ENCODE measurements around the gene FGF6. TPM values are rescaled to one million over a fixed set of nuclear protein-coding genes. Genes with fewer than 3 reads are reported as not detected.

The FGF6 gene
- total RNA-seq, 1 experiment from 2014 or later: not detected

- H3K4me3 Mint-ChIP-seq (ENCODE audit: low read depth, unreplicated experiment): no peak overlapping the region
- no peak for DNase-seq
- H3K4me1 Mint-ChIP-seq (ENCODE audit: low read depth, unreplicated experiment): no peaks in the 10 kb centered on the region
- no peaks in the 10 kb centered on the region for H3K36me3 Mint-ChIP-seq (ENCODE audit: insufficient read depth, unreplicated experiment)
- CTCF ChIA-PET: no interaction called here
- no TSS peak for BruUV-seq (replicated peaks)
- H3K27me3 Mint-ChIP-seq (ENCODE audit: unreplicated experiment): peaks cover 42% of the 10 kb centered on the region
- H3K9me3 Mint-ChIP-seq (ENCODE audit: low read depth, unreplicated experiment): no peaks in the 10 kb centered on the region
- no peak overlapping the region for H3K27ac Mint-ChIP-seq (ENCODE audit: unreplicated experiment)
- TF ChIP-seq, protein P1, sequence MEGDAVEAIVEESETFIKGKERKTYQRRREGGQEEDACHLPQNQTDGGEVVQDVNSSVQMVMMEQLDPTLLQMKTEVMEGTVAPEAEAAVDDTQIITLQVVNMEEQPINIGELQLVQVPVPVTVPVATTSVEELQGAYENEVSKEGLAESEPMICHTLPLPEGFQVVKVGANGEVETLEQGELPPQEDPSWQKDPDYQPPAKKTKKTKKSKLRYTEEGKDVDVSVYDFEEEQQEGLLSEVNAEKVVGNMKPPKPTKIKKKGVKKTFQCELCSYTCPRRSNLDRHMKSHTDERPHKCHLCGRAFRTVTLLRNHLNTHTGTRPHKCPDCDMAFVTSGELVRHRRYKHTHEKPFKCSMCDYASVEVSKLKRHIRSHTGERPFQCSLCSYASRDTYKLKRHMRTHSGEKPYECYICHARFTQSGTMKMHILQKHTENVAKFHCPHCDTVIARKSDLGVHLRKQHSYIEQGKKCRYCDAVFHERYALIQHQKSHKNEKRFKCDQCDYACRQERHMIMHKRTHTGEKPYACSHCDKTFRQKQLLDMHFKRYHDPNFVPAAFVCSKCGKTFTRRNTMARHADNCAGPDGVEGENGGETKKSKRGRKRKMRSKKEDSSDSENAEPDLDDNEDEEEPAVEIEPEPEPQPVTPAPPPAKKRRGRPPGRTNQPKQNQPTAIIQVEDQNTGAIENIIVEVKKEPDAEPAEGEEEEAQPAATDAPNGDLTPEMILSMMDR (IDR thresholded peaks at IDR 0.05; ENCODE audit: unreplicated experiment): no peak
- intact Hi-C loops (cut with micrococcal nuclease; ENCODE audit: unreplicated experiment): no loop called here
Observed at GRCh38 chr12:4422985-4423384, 22.6 kb downstream of the FGF6 start.

DNA sequence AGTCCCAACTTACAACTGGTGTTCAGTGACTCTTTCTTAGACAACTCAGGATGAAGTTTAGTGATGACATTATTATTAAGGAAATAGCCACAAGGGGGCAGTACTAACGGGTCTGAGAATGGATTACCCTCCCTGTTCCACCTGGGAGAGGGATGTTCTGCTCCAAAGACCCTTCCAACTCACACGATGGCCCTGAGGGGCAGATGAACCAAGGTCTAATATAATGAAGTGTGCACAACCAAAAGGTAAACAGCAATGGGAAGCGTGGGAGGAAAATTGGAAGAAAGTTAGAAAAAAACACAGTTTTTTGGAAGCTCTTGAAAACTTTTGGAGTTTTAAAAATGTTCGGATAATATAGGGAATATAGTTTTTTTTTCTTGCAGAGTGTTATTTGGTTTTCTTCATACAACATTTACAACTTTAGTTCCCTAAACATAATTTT, 24.0 kb downstream of the FGF6 start:
- peak; percentile 35 for DNase-seq
- Mint-ChIP-seq H3K27me3 (ENCODE audit: unreplicated experiment) (peaks cover 54% of the 10 kb centered on the region), H3K9me3 (ENCODE audit: low read depth, unreplicated experiment) (no peaks in the 10 kb centered on the region), H3K4me1 (ENCODE audit: low read depth, unreplicated experiment) (no peaks in the 10 kb centered on the region), H3K27ac (ENCODE audit: unreplicated experiment) (no peak overlapping the region), H3K36me3 (ENCODE audit: insufficient read depth, unreplicated experiment) (no peaks in the 10 kb centered on the region), H3K4me3 (ENCODE audit: low read depth, unreplicated experiment) (no peak overlapping the region)
- no TSS peak for BruUV-seq (replicated peaks)
- CTCF ChIA-PET: no interaction called here
- intact Hi-C loops (cut with micrococcal nuclease; ENCODE audit: unreplicated experiment): loop anchor here (1.0 to 2.0 kb wide), 2 partner anchors 106 to 337 kb away; no protein-coding TSS in a partner anchor
- TF ChIP-seq, protein P1 (IDR thresholded peaks at IDR 0.05; ENCODE audit: unreplicated experiment): peak; percentile 37

GRCh38 chr12:4420138-4420670, 25.4 kb downstream of the FGF6 start:
- H3K4me3 Mint-ChIP-seq (ENCODE audit: low read depth, unreplicated experiment): no peak overlapping the region
- BruUV-seq (replicated peaks): no TSS peak
- no peaks in the 10 kb centered on the region for H3K9me3 Mint-ChIP-seq (ENCODE audit: low read depth, unreplicated experiment)
- TF ChIP-seq, protein P1 (IDR thresholded peaks at IDR 0.05; ENCODE audit: unreplicated experiment): no peak
- intact Hi-C loops (cut with micrococcal nuclease; ENCODE audit: unreplicated experiment): loop anchor here (2.0 kb wide), 1 partner anchor 339 kb away; no protein-coding TSS in a partner anchor
- CTCF ChIA-PET: interaction anchor here (0.6 kb wide), 1 partner anchor 363 kb away, joined by 6 read pairs; no protein-coding TSS in a partner anchor
- peaks cover 68% of the 10 kb centered on the region for H3K27me3 Mint-ChIP-seq (ENCODE audit: unreplicated experiment)
- no peaks in the 10 kb centered on the region for H3K4me1 Mint-ChIP-seq (ENCODE audit: low read depth, unreplicated experiment)
- DNase-seq: no peak
- H3K36me3 Mint-ChIP-seq (ENCODE audit: insufficient read depth, unreplicated experiment): no peaks in the 10 kb centered on the region
- H3K27ac Mint-ChIP-seq (ENCODE audit: unreplicated experiment): no peak overlapping the region

DNA sequence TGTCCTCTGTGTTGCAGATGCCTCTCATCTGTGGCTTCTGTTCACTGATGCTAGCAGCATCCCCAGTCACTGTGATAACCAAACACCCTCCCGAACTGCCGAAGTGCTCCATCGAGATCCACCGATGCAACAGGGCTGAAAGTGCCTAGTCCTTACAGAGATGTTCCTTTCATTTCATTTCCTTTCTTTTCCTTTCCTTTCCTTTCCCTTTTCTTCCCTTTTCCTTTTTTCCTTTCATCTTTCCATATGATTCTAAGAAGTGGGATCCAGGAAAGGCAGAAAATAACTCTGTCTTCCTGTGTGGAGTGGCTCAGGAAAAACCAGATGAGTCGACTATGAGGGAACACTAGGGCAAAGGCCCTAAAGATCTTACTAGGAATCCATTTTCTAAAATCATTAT, 26.7 kb downstream of the FGF6 start:
- no peak for DNase-seq
- TF ChIP-seq, protein P1 (IDR thresholded peaks at IDR 0.05; ENCODE audit: unreplicated experiment): no peak
- peaks cover 78% of the 10 kb centered on the region for H3K27me3 Mint-ChIP-seq (ENCODE audit: unreplicated experiment)
- intact Hi-C loops (cut with micrococcal nuclease; ENCODE audit: unreplicated experiment): no loop called here
- H3K4me3 Mint-ChIP-seq (ENCODE audit: low read depth, unreplicated experiment): no peak overlapping the region
- no peak overlapping the region for H3K27ac Mint-ChIP-seq (ENCODE audit: unreplicated experiment)
- no peaks in the 10 kb centered on the region for H3K4me1 Mint-ChIP-seq (ENCODE audit: low read depth, unreplicated experiment)
- no peaks in the 10 kb centered on the region for H3K9me3 Mint-ChIP-seq (ENCODE audit: low read depth, unreplicated experiment)
- H3K36me3 Mint-ChIP-seq (ENCODE audit: insufficient read depth, unreplicated experiment): no peaks in the 10 kb centered on the region
- CTCF ChIA-PET: no interaction called here
- BruUV-seq (replicated peaks): no TSS peak
